Measurements from ENCODE around the gene RSPH3.
"Not testable (repeated sequence)": the region's sequence is repeated elsewhere in the genome, so short reads cannot be mapped to it uniquely, and the experiment has no call there.

RSPH3 gene, protein sequence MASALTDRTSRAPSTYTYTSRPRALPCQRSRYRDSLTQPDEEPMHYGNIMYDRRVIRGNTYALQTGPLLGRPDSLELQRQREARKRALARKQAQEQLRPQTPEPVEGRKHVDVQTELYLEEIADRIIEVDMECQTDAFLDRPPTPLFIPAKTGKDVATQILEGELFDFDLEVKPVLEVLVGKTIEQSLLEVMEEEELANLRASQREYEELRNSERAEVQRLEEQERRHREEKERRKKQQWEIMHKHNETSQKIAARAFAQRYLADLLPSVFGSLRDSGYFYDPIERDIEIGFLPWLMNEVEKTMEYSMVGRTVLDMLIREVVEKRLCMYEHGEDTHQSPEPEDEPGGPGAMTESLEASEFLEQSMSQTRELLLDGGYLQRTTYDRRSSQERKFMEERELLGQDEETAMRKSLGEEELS

DNA sequence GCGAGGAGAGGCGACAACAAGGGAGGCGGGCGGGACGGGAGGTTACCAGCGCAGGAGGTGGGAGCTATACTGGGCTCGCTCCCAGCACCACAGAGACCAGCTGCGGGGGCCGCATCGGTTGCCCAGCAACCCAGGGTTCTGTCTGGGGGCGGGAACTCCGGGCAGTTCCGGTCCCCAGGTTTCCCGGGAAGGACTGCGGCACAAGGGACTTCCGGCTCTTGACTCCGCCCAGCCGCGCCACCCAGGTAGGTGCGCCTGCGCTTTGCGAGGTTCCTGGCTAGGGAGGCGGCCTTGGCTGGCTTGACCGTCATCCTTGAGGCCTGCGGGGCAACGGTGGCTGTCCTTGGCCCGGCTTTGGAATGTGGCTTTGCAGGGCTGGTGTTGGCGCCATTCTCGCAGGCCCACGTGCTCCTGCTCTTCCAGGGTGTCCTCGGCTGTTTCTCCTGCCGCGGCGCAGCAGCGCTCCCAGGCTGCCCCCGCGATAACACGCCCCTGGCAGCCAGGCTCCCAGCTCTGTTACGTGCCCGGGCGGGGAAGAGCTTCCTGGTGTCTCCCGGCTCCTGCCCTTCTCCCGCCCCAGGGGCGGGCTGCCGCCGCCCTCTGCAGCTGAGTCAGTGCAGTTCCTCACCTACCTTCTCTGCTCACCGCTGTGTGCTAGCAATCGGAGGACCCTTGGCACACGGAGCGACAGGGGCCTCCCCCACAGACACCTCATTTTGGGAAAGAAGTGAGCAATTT is at the start of gene RSPH3:
TSS of gene RSPH3 (minus strand) at position 537 of the 738 bp plus-strand sequence. CDS start 652 bp downstream, outside the sequence.
- peak; percentile 26 for DNase-seq

DNA sequence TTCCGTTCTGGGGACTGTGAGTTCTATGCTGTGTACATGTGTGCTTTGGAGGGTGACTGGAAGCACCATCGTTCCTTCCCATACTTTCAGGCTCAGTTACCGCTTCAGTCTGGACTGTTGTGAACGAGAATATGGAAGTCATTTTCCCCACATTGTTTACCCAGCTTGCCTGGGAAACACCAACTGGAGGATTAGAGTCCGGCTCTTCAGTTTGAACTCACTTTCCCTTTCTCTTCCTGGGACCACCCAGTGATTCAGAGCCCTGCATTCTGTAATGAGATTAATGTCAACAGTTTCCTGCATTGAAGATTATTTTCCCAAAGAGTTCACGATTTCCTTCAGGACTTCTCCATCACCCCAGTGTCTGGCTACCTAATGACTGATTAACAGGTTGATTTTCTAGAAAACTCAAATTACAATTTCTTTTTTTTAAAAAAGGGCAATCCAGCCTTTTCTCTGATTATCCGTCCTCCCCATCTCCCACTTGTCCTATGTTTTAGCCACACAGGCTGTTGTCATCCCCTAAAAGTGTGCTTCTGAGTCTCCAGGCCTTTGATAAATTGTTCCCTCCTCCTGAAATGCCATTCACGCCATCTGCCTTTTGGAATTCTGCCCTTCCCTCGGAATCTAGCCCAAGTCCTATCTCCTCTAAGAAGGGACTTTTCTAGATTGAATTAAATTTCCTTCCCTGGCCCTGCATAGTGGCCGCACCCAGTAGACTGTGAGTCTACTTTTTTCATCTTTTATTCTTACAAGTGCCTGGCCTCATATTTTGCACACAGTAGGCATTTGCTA is 48.1 kb upstream of the RSPH3 start:
- no peak for DNase-seq

DNA sequence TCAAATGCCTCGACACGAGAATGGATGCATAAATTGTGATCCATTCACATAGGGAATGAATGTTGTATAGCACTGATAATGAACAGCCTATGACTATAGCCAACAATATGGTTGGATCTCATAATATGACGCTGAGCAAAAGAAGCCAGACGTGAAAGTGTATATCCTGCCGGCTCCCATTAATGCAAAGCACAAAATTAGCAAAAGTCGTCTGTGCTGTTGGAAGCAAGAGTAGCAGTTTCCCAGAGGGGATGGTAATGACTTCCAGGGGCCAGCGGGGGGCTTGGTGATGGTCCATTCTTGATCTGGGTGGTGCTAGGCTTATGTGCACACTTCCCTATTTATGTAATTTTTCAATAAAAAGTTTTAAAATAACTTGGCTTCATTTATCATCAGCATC is 45.8 kb upstream of the RSPH3 start:
- DNase-seq = no peak

DNA sequence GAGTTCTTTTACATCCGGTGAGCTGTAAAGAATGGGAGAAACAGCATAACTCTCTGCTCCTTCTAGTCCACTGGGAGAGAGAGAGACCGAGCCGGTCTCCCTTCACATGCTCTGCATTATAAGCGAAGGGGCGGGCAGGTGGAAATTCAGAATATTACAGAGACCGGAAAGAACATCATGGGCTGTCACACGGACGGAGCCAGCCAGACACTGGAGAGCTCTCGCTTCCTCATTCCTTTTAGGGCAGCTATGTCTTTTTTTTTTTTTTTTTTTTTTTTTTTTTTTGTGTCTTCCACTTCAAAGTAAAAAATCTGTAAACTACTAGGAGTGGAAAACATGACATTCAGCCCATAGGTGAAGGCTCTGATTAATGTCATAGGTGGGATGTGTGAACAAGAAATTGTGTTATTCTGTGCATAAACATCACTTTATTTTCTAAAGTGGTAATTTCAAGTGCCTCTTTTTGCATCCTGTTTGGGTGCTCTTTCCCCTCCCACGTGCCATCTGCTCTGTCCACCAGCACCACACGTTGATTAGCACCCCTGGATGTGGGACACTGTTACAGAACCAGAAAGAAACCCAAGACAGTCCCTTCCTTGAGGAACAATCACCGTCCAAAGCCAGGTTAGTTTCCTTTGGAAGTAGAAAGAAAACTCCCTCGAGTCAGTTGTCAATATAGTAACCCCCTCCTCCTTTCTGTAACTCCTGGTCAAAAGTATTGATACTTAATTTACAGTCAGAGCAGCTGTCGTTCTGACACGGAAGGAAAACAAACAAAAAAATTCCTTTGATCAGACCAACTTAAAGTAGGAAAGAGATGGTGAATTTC is 45.1 kb upstream of the RSPH3 start, which contains the start of gene TAGAP:
TSS of gene TAGAP (minus strand) at position 93 of the 829 bp plus-strand sequence. CDS start 845 bp downstream, outside the sequence.
- DNase-seq = peak; percentile 87

DNA sequence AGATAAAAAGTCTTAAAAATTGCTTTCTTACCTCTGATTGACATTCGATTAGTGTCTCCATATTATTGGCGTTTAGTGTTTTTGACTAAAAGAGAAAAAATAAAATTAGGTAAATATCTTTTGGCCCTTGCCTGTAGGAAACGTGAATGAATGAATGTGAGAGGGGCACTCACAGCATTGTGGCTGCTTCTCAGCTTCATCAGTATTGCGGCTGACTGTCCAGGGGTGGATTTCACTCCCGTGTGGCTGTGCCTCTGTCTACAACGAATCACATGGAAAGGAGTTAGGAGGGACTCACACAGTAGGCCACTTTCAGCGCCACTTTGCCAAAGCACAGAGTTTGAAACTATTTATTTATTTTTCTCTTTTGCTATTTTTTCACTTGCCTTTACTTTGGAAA is 43.9 kb upstream of the RSPH3 start:
- no peak for DNase-seq

DNA sequence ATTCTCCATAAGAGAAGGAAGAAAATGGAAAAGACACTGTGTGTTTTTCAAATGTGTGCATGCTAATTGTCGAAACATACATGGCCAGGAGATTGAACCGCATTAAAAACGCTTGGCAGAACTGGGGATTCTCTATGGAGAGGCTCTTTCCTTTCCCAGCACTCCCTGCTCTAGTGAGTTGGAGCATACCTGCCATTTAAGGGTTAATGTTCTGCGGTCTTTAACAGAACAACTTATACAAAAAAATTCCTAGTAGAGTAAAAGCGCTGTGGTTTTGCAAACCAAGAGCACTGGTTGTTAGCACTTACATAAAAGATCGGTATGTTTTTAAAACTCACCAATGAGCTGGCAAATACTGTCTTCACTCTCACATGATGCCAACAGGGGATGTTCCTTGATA is 43.2 kb upstream of the RSPH3 start:
- no peak for DNase-seq

DNA sequence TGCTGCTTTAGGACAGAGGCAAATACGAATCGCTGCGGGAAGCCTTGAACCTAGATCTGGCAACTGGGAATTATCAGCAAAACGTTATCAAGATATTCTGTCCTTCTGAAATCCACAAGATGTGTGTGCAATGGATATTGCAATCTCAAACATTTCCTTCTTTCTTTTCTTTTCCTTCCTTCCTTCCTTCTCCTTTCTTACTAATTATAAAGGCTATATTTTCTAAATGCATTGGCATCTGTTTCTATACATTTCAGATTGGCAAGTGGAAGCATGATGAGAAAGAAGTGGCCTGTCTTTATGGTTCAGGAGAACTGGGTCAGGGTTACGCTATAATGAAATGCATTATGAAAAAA is 42.8 kb upstream of the RSPH3 start:
- DNase-seq = no peak

DNA sequence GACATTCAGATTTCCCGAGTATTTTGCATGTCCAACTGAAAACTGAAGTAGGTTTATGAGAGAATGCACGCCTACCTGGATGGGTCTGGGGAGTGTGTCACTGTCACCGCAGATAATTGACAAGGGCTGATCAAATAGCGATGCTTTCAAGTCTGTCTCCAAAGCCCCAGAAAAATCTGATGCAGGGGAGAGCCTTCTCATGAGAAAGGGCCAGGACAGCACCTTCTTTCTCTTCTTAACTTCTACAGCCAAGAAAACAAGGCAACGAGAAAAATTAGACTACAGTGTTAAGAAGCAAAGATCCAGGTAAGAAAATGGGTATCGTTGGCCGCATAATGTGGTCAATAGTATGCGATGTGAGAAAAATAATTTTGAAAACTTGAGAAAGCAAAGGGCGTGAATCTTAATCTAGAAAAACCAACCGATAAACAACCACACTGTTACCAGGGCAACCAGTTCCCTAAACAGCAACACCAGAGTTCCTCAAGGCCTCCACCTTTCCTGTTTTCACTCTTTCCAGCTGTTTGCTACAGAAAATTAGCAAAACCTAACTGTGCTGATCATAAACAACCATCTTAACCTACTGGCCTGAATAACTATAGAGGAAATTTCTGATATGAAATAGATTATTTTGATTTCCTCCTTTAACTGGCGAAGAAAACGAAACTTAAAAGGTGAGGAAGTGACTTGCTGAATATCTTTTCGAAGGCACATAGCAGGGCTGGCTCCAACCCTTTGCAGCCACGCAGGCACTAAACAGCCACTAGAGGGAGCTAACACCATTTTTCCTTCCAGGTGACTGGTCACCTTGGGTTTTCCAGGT is 42.2 kb upstream of the RSPH3 start:
- peak; percentile 45 for DNase-seq

DNA sequence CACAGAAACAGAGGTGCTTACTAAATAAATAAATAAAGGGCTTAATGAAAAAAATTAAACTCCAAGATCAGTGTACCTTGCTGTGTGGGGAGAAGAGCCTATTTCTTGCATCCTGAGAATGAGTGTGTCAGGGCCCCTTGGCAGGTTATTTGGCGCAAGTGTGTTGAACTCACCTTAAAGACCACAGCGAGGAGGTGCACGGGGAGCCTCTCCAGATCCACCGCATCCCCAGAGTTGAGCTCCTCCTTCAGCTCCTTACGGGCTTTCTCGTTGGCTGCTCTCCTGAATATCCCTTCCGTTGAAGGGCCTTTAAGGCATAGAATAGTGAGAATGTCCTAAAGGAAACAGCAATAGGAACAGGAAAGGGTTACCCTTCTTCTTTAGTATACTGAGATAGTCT is 41.2 kb upstream of the RSPH3 start:
- no peak for DNase-seq

DNA sequence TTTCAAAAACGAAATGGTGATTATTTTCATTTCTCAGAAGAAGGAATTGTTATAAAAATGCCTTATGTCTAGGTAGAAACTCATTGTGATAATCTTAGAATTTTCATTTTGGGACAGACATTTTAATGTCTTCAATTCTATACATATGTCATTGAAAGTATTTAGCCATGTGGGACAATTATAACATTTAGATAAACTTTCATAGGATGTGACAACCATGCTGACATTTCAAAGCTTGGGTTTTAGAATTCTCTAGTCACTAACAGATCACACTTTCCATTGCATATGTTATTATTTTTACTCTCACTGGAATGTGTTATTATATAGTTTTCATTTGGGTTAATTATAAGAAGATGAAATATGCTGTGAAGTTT is 39.9 kb upstream of the RSPH3 start:
- DNase-seq = no peak

DNA sequence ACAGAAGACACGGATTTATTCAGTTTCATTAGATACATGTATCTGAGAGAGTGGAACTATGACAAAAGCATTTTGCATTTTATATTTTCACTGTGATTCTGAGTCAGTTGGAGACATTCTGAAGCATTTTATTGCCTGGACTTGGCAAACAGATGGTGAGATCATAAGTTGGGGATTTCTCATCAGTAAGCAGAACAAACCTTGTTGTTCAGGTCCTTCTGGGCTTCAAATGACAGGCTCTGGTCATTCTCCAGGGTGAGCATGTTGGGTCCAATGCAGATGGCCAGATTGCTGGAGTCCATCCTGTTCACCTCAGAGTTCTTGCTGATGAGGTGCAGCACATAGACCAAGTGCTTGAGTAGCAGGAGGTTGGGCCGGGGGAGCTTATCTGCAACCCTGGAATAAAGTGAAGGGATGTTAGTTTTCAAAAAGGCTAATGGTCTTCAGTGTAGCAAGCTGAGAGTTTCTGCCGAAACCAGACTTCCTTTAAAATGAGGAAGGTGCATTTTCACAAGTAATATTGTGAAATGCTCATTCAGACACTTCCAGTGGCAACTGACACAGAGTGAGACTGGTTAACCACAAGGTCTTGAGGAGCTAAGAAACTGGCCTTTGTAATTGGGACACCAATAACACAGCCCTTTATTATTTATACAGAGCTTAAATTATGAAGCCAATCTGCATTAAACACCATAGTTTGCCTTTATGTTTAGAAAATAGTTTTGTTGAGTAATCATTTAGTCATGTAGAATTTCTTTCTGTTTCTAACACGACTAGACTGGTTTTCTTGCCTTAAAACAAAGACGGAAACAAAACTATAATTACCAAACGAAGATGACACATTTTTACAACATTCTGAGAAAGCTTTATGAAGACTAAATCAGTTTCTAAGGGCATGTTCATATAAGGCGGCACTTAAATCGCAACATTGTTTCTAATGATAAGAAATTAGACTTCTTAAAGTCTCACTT is 39.2 kb upstream of the RSPH3 start:
- DNase-seq = peak; percentile 89

DNA sequence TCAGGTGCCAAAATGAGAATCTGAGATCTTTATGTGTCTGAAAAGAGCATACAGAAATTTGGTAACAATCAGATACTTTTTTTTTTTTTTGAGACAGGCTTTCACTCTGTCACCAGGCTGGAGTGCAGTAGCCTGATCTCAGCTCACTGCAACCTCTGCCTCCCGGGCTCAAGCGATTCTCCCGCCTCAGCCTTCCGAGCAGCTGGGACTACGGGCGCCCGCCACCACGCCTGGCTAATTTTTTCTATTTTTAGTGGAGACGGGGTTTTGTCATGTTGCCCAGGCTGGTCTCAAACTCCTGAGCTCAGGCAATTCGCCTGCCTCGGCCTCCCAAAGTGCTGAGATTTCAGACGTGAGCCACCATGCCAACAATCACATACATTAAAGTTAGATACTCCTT is 38.3 kb upstream of the RSPH3 start:
- not testable (repeated sequence) for DNase-seq

DNA sequence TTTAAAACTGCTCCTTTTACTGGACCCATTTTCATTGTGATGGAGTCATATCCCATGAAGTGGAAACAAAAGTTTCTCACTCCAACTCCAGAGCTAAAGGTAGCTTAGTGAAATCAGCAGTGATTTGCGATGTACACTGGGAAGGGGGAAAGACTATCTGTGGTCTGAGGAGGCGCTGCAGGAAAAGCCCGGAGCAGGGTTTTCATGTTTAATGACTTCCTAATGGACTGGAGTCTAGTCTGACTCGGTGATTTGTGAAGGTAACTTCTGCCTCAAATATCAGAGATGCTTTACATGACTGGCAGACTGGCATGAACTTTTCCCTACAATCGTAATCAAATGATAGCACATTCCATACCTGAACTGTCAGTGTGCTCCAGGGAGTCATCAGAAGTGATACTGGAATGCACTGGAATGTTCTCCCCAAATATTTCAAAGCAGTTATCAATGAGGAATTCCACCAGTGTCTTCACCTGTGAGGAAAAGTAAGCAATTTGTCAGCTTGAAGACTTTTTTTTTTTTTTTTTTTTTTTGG is 37.8 kb upstream of the RSPH3 start:
- no peak for DNase-seq

DNA sequence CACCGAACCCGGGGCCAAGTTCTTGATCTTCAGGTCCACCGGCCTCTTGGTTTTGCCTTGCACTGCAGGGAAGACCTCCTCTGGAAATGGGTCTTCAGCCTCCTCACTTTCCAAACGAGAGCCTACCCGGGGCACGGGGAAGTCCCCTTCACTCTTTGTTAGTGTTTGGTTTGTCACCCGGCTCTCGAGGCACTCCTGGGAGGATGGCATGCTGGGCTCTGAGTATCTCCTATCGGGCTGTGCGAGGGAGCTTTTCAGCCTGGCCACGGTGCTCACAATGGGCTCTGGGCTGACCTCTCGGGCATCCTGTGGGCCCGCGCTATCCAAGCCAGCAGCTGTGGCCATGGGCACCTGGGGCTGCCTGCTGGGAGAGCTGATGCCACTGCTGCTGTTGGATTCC is 36.7 kb upstream of the RSPH3 start:
- no peak for DNase-seq

DNA sequence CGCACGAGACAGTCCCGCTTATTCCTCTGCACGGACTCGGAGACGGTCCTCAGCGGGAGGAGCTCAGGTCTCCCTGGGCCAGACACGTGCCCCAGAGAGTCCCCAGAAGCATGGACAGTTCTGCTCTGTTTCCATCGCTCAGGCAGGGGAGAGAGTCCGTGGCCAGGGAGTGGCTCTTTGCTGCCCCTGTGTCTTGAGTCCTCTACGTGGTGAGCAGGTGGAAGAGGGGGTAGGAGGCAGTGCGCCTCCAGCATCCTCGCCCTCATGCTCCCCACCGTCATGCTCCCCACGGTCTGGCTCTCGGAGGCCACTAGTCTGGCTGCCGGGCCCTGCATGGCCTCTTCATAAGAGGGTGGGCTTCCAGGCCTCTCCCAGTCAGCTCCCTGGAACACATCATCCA is 35.9 kb upstream of the RSPH3 start:
- no peak for DNase-seq

DNA sequence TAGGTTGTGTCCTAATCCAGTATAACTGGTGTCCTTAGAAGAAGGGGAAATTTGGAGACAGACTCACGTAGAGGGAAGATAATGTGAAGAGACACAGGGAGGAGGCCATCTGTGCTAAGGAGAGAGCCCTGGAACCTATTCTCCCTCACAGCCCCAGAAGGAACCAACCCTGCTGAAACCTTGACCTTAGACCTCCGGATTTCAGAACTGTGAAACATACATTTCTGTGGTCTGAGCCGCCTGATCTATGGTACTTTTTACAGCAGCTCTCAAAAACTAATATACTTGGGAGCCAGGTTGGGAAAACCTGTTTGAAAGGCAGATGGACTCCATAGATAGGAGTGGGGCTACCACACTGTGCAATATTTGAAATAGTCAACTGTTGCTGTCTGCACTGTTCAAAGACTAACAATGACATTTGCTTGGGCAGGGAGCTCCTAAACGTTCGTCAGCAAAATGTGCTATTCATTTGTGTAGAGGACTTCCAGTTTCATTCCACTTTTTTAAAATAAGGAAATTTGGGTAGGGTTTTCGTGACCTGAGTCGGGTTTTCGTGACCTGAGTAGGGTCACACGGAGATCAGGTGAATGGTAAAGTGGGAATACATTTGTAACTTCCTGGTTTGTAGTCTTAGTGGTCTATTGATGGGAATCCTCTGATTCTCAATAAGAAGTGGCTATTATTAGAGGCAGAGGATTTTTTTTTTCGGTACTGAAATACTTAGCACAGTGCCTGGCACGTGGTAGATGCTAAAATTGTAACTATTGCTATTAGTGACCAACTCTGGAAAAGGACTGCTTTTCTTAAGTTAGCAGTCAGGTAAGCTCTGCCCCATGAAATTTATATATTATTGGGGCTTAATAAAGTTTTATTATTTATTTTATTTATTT is 33.4 kb upstream of the RSPH3 start:
- no peak for DNase-seq

DNA sequence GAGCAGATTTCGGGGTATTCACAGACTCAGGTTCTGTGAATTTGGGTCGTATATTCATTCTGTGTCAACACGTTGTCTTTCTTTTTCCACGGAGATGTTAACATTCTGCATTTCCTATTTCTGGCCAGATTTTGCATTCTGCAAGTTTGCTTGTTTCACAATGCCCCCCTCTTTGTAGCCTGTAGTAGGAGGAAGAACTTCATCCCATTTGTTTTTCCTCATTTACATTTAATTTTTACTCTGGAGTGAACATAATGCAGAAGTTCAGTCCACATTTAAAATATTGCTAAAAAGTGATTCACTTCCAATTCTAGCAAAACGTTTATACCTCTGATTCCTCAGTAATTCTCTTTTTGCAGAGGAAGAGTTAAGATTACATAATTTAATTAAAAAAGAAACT is 31.8 kb upstream of the RSPH3 start:
- DNase-seq = no peak

DNA sequence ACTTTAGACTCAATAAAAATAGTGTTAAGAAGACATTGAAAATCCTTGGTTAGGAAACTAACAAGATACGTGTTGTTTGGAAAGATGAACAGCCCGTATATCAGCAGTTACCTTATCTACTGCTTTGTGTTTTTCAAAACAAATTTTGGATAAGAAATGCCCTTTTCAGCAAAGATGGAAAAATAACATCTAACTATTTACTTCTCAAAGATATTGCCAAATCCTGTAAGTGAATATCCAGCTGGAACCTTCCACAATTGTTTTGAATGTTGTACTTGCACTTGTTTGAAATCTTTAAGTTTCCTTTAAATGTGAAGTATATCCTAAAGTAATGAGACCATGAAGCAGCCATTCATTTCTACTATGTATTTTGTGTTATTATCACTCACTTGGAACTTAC is 30.2 kb upstream of the RSPH3 start:
- no peak for DNase-seq

DNA sequence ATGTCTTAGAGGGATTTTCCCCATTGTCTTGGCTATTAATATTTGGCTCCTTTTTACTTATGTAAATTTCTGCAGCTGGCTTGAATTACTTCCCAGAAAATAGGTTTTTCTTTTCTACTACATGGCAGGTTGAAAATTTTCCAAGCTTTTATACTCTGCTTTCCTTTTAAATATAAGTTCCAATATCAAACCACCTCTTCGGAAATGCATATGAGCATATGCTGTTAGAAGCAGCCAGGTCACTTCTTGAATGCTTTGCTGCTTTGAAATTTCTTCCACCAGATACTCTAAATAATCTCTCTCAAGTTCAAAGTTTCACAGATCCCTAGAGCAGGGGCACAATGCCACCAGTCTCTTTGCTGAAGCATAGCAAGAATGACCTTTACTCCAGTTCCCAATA is 25.2 kb upstream of the RSPH3 start:
- DNase-seq = not testable (repeated sequence)
